HG03565 (cell line): Measurements from ENCODE around the gene FYN.

Experiments used
- ATAC-seq: cut with Tn5 transposase; IDR thresholded peaks from one replicate; pipeline ENCODE4 v1.9.1; 2021; ENCODE audit warnings: mild to moderate bottlenecking, moderate library complexity; ENCODE audit not compliant: unreplicated experiment

Gene FYN

DNA sequence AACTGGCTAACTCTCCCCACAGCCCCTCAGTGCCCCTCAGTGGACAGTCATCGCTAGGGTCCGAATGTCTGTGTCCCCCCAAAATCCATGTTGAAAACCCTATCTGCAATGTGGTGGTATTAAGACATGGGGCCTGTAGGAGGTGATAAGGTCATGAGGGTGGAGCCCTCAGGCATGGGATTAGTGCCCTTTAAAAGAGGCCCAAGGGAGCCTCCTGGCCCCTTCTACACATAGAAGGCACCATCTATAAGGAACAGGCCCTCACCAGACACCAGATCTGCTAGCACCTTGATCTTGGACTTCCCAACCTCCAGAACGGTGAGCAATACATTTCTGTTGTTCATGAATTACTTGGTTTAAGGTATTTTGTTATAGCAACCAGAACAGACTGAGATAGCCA, 260.9 kb downstream of the FYN start:
- no peak for ATAC-seq

DNA sequence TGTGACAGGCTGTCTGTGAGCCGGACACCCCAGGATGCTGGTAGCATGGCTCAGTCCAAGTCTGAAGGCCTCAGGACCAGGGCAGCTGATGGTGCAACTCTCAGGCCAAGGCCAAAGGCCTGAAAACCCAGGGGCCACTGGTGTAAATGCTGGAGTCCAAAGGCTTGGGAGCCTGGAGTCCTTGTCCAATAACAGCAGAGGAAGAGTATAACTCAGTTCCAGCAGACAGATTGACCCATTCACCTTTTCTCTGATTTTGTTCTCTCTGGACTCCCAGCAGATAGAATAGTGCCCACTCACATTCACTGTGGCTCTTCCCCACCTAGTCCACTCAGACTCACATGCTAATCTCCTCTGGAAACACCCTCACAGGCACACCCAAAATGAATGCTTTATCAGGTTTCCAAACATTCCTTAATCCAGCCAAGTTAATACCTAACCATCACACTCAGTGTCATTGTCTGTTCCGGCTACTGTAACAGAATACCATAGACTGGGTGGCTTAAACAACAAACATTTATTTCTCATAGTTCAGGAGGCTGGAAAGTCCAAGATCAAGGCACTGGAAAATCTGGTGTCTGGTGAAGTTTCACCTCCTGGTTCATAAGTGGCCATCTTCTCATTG, 262.6 kb downstream of the FYN start:
- no peak for ATAC-seq
